Stimulated activated CD4-positive, alpha-beta T cell treated with anti-CD3 and anti-CD28 coated beads, Interleukin-2, amount 100 ng/mL, for 48 hours (primary cell): ENCODE results near the gene CELF4.

Experiments
- DNase-seq, 2 donors: peaks; one replicate each; pipeline ENCODE4 v3.0.0-alpha.2; 2020

Gene CELF4

DNA sequence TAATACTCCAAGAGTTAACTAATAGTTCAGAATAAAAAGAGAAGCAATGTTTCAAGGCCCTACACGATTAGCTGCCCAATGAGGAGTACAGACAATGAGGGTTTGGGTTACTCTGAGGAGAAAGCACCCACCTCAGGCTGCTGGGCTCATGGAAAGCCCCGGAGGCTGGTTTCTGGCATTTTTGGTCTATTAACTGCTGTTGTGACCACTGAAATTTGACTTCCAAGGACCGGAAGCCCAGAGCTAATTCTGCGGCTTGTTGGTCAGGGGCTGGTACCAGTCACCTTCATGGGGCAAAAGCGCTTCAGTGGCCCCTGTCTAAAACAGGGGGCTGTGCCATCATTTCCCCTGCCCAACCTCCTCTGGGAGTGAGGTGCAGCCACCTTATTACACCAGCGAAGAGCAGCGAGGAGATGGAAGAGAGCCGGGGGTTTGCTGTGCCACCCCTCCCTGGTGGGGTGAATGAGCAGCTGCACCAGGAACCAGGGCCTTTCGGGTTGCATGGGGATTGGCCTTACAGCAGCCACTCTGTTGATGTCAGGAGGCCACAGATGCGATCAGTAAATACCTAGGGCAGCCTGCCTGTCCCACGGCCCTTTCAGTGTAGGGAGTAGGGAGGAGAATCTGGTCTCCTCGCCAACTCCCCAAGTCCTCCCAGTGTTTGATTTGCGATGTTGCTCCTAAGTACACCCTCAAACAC lies 131.3 kb downstream of the CELF4 start:
- no peak for DNase-seq

DNA sequence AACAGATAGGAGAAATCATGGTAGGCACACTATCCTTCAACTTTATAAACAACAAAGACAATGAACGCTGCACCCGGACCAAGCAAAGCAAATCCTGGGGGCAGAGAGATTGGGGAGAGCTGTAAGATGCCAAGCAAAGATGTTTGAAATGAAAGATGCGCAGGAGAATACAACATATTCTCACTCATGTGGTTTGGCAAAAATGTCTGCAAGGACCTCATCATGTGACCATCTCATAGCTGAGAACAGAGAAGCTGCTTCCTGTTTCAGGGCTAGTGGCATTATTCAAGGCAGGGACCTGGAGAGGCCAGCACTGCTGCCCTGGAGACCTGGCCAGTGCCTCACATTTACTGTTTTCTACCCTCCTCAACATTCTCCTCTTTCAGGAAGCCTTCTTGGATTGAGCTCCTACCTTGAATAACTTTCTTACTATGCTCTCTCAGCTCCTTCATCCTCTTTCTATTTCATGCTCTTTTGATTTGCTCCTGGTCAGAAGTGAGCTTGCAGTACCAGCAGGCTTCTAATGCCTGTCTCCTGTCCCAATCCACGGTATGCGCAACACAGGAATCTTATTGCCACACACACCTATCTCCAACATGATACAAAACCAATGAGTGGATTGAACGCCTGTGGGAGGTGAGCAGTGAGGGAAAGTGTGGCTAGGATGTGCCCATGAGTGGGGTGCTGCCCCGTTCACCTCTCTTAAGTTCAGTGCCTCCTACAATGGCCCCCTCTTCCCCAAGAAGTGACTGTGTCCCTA lies 133.0 kb downstream of the CELF4 start:
- no peak for DNase-seq

DNA sequence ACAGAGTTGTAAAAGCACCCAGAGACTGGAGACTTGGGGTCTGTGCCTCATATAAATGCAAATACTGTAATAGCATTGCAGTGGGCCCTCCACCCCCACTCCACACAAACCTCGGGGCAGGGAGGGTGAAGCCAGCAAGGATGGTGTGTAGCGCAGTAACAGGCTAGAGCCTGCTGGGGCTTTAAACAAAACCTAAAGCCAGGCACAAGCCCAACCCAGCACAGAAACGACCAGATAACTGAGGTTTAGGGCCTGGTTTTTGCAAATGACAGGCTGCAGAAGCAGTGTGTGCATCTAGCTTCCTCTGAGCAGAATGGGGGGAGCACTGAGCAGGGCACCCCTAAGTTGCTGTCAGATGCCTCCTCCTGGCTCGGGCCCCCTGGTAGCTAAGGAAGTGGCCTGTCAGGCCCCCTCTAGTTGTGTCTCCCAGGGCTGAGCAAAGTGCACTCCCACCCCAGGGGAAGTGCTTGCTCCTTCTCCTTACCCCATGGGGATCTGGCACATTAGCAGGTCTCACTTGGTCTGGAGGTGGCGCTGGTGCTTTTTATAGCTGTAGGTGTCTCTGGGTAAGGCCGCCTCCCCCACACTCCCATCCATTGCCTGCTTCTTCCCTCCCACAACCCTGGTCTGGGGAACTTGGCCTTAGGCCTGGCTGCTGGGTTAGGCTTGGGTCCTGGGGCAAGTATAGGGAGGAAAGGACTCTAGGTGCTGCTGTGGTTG lies 135.1 kb downstream of the CELF4 start:
- no peak for DNase-seq

- DNase-seq = no peak
These were observed 135.8 kb downstream of the CELF4 start for GRCh38 chr18:37429791-37430190.

- DNase-seq = no peak
These were observed 137.2 kb downstream of the CELF4 start for GRCh38 chr18:37428288-37428974.

DNA sequence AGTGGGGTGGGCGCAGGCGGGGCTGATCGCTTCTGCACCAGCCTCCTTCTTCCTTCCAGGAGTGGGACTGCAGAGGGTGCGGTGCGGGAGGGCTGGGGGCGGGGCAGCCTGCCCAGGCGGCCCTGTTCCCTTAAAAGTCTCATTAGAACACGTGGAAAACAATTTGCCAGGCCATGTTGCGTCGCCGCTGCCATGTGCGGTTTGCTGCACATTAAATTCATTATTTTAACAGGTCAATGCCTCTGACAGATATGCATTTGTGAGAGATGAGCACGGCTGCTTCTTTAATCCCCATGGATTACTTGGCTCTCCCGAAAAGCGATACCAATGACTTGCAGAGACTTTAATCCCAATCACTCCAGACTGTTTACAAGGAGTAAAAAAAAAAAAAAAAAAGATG lies 139.0 kb downstream of the CELF4 start:
- DNase-seq = no peak

GRCh38 chr18:37425222-37425621 lies 140.4 kb downstream of the CELF4 start:
- DNase-seq = no peak

DNA sequence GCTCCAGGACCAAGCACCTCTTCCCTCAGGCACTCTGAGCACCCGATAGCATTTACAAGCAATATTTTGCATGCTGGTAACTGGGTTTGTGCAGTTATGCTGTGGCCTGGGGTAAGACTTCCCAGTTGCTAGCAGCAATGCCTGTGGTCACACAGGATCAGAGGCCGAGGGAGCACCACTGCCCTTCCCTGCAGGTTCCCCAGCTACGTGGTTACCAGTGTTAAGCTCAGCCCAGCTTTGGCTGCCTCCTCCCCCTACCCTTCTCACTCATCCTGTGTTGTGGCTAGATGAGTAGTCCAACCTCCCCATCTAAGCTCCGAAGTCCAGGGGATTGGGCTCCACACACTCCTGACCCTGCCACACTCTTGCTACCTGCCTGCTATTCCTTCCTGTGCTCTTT lies 141.1 kb downstream of the CELF4 start:
- no peak for DNase-seq

- DNase-seq = no peak
These were observed 143.0 kb downstream of the CELF4 start for GRCh38 chr18:37422596-37422995.

DNA sequence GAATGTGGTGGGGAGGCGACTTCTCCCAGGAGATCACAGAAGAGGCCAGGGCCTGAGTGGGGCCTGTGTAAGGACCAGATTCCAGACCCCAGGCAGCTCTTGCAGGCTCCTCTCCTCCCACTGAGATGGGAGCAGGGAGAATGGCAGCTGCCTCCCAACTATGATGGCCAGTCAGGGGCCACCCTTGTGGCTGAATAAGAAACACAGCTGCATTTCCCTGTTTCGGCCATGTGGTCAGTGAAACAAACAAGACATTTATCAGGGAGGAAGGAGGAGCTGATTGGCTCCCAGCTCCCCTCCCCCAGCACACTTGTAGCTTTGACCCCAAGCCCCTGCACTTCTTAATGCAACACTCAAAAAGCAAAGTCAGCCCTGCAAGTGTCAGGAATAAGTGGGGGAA lies 143.5 kb downstream of the CELF4 start:
- DNase-seq = no peak

DNA sequence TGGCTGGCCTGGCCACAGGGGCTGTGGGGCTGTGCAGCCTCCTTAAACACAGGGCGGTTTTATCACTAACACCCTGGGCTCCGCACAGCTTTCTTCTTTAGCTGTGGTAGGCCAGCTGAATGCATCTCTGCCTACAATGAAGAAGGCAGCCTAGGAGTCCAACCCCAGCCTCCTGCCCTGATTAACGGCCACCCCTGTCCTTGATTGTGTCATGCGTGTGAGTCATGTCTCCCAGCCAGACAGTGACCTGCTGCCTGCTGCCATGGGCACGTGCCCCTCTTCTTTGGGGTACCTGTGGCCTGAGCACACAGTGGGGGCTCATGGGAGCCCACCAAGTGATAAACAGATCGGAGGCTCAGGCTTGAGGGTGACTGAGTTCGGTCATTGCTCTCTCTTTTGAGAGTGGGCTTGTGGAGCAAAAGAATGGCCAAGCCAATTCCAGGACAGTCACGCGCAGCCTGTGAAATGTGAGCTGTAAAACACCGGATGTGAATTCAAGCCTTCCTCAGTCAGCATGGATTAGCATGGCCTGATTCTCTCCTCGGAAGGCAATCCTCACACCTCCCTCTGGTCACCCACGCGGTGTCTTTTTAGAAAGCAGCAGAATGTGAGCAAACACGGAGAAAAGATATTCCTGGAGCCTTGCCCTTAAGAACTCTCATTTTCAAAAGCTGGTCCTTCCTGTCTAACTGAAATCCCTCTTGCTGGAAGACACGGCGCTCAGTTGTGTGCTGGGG lies 144.1 kb downstream of the CELF4 start:
- no peak for DNase-seq

DNA sequence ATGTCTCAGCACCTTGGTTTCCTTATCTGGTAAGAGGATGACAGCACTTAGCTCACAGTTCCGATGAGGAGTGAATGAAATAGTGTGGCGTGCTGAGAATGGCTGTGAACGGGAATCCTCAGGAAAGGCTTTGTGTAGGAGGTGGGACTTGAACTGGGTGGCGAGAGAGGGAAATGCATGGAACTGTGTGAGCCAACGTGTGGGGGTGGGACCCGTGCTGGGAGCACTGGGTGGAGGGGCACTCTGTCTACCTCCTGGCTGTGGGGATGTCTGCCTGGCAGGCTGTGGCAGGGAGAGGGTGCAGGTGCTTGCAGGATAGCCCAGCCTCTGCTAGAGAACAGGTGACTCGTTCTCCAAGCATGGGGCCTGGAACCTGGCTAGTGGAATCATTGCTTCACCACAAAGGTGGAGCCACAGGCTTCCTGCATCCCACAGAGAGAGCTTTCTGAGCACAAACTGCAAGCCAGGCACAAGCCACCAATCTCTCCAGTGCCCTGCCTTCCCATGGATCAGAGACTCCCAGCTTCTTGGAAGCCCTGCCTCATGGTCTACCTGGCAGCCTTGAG lies 145.2 kb downstream of the CELF4 start:
- DNase-seq = no peak

DNA sequence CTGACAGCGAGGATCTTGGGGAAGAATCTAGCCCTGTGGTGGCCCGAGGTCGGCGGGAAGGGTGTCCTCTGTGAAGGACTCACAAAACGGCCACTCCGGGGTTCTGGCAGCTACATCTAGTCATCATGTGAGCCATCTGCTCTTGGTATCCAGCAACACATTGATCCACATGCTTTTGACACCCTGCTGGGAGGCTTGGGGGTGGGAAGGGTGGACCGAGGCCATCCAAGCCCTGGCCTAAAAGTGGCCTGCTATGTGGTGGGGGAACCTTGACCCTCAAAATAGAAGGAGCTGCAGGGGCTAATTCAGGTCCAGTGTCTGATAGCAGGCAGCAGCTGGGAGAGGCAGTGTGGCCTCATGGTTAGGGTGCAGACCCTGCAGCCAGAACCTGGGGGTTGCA lies 145.7 kb downstream of the CELF4 start:
- no peak for DNase-seq

- DNase-seq = no peak
These were observed 146.3 kb downstream of the CELF4 start for GRCh38 chr18:37419315-37419714.

GRCh38 chr18:37414816-37415215 lies 150.8 kb downstream of the CELF4 start:
- DNase-seq = no peak

DNA sequence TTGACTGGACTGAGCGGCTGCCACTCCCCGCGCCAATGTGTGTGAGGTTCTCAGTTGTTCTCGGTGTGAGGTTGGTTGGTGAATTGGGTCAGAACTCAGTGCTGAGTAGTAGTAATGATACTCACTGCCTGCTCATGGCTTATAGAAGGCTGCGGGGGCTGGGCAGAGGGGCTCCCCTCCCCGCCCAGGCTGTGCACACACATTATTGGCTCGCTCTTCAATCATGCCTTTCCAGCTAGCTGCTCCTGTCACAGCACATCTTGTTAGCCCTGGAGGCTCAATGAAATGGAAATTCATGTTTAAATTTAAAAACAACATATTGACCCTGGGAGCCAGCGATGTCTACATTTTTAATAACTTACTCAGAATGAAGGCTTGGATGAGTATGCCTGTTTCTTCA lies 152.8 kb downstream of the CELF4 start:
- no peak for DNase-seq

GRCh38 chr18:37412333-37412732 lies 153.3 kb downstream of the CELF4 start:
- DNase-seq = no peak

- DNase-seq = no peak
These were observed 155.7 kb downstream of the CELF4 start for GRCh38 chr18:37409878-37410277.

- DNase-seq = no peak
These were observed 156.8 kb downstream of the CELF4 start for GRCh38 chr18:37408676-37409265.

GRCh38 chr18:37407571-37407970 lies 158.0 kb downstream of the CELF4 start:
- no peak for DNase-seq

GRCh38 chr18:37405772-37406171 lies 159.8 kb downstream of the CELF4 start:
- no peak for DNase-seq

DNA sequence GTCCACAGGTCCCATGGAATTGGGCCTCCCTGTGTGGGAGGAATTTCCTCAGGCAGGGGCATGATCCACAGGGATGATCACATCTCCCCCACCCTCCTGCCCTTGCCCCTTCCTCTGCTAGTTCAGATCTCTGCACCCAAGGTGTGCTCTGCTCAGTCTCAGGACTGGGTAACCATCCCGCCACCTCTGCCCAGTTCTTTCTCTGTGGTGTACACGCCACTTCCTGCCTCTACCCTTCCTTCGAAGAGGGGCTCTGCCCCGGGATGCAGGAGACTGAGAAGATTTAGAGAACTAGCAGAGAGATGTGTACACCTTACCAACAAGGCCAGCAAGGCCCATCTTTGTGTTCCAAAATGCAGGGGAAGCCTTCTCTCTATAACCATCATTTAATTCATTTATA lies 160.4 kb downstream of the CELF4 start:
- no peak for DNase-seq
